NCI-H1092 (cell line): ENCODE measurements around the gene AFAP1.

Experiments
- DNase-seq: peaks from one replicate; lab custom pipeline; 2025; lab: John Stamatoyannopoulos, UW

Gene AFAP1

DNA sequence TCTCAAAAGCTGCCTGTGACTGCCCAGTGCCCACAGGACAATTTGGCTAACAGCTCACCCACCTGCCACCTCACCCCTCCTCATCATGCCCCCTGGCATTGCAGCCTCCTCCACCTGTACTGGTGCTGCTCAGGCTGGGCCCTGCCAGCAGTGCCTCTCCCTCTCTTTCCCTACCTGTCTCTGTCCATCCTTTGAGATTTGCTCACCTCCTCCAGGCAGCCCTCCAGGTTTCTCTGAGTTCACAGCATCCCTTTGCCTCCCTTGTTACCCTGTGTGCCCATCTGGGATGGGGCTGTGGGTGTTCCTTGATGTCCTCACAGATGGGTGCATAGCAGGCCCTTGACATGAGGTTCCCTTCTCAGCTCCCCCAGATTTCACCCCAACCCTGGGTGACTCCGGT lies 224.9 kb downstream of the AFAP1 start:
- no peak for DNase-seq

DNA sequence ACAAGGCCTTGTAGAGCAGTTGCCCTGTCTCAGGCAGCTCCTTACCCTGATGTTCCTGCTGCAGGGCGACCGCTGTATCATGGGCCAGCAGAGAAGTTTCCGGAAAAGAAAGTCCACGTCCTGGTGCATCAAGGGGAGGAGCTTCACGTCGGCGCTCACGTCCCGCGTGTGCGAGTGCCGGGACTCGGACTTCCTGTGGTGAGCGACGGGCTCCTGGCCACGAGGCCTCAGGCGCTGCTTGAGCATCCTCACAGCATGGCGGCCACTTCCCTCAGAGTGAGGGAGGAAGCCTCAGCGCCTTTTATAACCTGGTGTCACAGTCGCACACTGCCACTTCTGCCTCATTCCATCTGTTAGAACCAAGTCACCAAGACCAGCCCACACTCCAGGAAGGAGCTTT lies 225.5 kb downstream of the AFAP1 start:
- DNase-seq, result no peak

DNA sequence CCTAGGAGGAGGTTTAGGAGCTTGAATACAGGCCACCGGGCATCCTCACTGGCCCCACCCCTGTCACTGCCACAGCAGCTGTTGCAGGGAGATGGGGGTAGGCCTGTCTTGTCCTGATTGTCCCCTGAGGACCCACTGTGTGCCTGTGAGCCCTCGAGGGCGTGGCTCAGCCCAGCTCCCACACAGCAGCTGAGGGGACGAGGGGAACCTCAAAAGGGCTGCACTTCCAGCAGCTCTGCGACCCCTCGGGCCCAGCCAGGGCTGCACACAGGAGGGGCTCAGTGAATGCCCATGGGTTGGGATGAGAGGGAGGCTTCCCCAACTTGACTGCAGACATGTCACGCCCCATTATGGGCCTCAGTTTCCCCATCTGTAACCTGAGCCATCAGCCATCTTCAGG lies 225.9 kb downstream of the AFAP1 start:
- no peak for DNase-seq

DNA sequence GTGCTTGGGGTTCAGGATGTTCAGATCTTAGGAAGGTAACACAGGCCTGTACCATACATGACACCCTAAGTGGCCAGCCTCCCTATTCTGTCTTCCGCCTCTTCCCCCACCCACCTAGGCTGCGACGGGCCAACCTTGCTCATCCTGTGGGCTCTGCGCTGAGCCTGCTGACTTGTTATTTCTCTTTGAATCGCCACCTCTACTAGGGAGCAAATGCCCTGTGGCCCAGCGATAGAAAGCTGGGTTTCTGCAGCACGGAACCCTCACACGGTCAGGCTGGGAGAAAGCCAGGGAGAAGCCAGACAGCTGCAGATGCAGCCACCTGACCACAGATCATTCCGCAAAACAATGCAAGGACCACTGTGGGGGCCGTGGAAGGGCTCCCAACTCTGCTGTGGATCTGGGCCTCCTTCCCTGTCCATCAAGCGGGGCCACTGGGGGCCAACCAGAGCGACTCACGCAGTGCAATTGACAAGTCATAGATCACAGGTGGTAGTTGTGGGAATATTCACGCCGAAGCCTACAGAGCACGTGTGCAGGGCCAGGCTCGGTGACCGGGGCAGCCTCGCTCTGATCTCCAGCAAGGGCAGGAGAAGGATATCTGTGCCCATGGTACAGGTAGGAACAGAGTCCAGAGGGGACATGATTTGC lies 227.5 kb downstream of the AFAP1 start:
- DNase-seq, result no peak

DNA sequence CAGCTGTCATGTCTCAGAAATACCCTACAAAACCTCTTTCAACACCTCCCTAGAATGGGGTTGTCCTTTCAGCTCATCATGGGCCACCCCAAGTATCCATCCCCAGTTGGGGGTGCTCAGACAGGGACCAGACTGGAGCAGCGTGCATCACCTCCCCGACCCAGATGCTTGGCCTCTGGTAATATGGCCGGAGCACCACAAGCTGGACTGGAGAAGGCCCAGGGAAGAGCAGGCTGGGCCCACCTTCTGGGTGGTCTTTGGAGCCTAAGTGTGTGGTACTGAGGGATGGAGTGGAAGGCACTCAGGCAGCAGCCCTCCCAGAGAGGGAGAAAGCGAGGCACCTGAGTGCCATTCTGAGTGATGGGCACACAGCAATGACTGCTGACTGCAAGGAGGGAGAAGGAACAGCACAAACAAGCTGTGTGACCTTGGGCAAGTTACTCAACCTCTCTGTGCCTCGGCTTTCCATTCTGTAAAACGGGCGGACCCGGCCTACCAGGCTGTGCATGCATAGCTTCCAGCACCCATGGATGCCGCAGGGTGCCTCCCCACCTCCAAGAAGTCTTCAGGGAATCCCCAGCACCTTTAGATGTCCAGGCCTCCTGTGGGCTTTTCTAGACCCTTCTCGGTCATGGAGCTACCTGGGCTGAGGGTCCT lies 228.2 kb downstream of the AFAP1 start:
- no peak for DNase-seq

DNA sequence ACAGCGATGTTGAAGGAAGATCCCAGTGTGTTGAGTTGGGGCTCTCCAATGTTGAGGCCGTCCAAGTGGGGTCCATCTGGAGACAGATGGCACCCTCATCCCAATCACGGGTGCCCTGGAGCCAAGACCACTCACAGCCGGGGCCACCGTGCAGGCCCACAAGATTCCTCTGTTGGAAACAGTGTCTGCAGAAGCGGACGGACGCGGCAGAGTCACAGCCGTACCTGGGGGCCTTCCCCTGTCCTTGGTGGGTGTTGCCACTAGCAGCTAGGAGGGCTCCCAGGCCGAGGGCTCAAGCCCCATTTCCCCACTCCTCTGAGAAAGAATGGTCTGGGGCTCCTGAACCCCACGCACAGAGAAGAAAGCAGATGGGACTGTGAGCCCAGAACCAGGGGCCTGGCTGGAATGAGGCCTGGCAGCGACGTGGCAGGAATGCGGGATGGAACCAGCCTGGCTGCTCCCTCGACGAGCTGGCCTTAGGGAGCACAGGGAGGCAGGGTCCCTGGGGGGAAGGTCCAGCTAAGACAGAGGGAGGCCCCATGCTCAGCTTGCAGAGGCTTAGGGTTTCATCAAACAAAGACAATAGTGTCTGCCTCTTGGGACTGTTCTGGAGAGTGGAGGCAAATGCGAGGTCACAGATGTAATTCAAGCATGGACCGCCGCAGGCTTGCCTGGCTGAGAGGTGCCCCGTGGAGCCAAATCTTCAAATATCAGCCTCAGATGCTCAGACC lies 228.9 kb downstream of the AFAP1 start:
- no peak for DNase-seq

DNA sequence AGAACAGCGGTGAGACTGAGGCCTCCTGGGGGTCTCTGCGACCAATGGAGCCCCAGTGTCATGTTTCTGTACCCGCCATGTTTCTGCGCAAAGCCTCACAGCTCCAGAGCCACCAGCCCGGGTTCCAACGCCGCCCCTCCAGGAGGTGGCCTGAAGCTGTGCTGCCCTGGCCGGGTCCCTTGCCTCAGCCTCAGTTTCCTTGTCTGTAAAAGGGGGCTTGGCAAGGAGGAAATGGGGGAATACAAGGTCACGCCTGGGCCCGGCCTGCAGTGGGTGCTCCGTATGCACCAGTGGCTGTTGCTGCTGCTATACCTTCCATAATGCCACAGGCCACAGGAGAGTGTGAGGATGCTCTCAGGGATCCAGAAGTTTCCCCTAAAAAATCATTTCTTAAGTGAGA lies 229.5 kb downstream of the AFAP1 start:
- DNase-seq, result no peak

DNA sequence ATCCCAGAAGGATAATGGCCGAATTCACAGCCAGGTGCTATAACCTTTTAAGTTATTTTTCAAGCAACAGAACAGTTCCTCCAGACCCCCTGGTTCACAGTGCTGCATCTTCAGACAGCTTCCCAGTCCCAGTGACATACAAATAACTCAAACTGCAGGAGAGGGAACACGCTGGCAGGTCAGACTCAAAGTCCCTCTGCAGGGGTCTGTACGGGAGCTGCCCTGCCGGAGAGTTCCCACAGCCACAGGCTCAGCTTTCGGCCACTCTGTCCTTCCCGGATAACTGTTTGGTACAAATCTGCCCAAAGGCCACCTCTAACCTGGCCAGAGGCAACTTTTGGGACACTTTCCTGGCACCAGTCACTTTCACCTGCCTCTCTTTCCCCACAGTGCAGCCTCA lies 230.2 kb downstream of the AFAP1 start:
- no peak for DNase-seq

DNA sequence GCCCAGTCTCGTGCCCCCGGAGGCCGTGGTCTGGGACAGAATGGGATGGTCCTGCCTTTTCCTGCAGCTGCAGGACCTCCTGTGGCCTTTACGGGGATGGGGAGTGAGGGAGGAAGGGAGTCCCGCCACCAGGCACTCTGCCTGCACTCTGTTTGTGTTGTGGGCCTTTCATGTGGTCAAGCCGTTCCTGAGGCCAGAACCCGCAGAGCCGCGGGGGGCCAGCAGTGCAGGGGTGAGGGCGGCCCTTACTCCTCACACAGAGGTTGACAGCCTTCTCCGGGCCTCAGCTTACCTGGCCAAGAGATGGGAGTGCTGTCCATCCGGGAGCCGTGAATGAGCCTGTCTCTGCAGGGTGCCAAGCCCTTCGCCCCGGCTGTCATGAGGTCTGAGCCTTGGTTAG lies 230.7 kb downstream of the AFAP1 start:
- DNase-seq, result no peak
